SK-N-SH treated with all-trans-retinoic acid at 6 μM for 48 hours (cell line): Measurements from ENCODE around the gene ATL2.

Source experiments
- ATAC-seq: fragments of 200-7000 bp; cut with Tn5 transposase; 3 replicates; pipeline ENCODE4 v1.9.1; 2020; ENCODE audit warnings: mild to moderate bottlenecking, moderate library complexity
- ARNTL ChIP-seq: fragments of 450-650 bp; formaldehyde crosslinking; IDR thresholded peaks from 2 replicates; pipeline ENCODE4 v1.5.0; 2020; ENCODE audit warnings: low read depth, mild to moderate bottlenecking, moderate library complexity, borderline replicate concordance
- BACH2 ChIP-seq: fragments of 250-450 bp; sonication (Bioruptor Pico); IDR thresholded peaks from 2 replicates; pipeline ENCODE4 v1.9.0; 2021; ENCODE audit warnings: mild to moderate bottlenecking, borderline replicate concordance
- CSDC2 ChIP-seq: fragments of 250-450 bp; sonication (Bioruptor Pico); IDR thresholded peaks from 2 replicates; pipeline ENCODE4 v1.5.0; 2020; ENCODE audit warnings: mild to moderate bottlenecking, moderate library complexity
- ESRRG ChIP-seq: fragments of 250-450 bp; sonication (Bioruptor Pico); IDR thresholded peaks from 2 replicates; pipeline ENCODE4 v1.6.1; 2021; ENCODE audit warnings: mild to moderate bottlenecking
- GLIS3 ChIP-seq: fragments of 250-450 bp; sonication (Bioruptor Pico); IDR thresholded peaks from 2 replicates; pipeline ENCODE4 v1.5.0; 2020; ENCODE audit warnings: mild to moderate bottlenecking, moderate library complexity
- ISL1 ChIP-seq: fragments of 250-450 bp; sonication (Bioruptor Pico); IDR thresholded peaks from 2 replicates; pipeline ENCODE4 v2.1.2; 2022; ENCODE audit warnings: mild to moderate bottlenecking, moderate library complexity
- OSR1 ChIP-seq: fragments of 250-450 bp; sonication (Bioruptor Pico); IDR thresholded peaks from 2 replicates; pipeline ENCODE4 v1.8.0; 2022; ENCODE audit warnings: moderate library complexity, mild to moderate bottlenecking, inconsistent platforms
- PPARA ChIP-seq: fragments of 250-450 bp; sonication (Bioruptor Pico); IDR thresholded peaks from 2 replicates; pipeline ENCODE4 v1.5.0; 2020; ENCODE audit warnings: mild to moderate bottlenecking, borderline replicate concordance
- RARB ChIP-seq: fragments of 250-450 bp; sonication (Bioruptor Pico); IDR thresholded peaks from 2 replicates; pipeline ENCODE4 v1.8.0; 2021; ENCODE audit warnings: mild to moderate bottlenecking, moderate library complexity
- SNAI2 ChIP-seq: fragments of 250-450 bp; sonication (Bioruptor Pico); IDR thresholded peaks from 2 replicates; pipeline ENCODE4 v1.5.0; 2020; ENCODE audit warnings: mild to moderate bottlenecking, moderate library complexity
- TCF4 ChIP-seq: fragments of 250-450 bp; sonication (Bioruptor Pico); IDR thresholded peaks from 2 replicates; pipeline ENCODE4 v1.8.0; 2021; ENCODE audit warnings: mild to moderate bottlenecking, moderate library complexity, borderline replicate concordance
- TOX ChIP-seq: fragments of 250-450 bp; sonication (Bioruptor Pico); IDR thresholded peaks from 2 replicates; pipeline ENCODE4 v1.8.0; 2021; ENCODE audit warnings: mild to moderate bottlenecking, moderate library complexity, borderline replicate concordance
- ZC3H10 ChIP-seq: fragments of 250-450 bp; sonication (Bioruptor Pico); IDR thresholded peaks from 2 replicates; pipeline ENCODE4 v1.5.1; 2021; ENCODE audit warnings: mild to moderate bottlenecking, moderate library complexity
- ZFP3 ChIP-seq: fragments of 250-450 bp; sonication (Bioruptor Pico); IDR thresholded peaks from 2 replicates; pipeline ENCODE4 v1.5.0; 2020; ENCODE audit warnings: mild to moderate bottlenecking, moderate library complexity
- ZFP30 ChIP-seq: fragments of 450-650 bp; formaldehyde crosslinking; IDR thresholded peaks from 2 replicates; pipeline ENCODE4 v1.5.0; 2022; ENCODE audit warnings: mild to moderate bottlenecking, moderate library complexity
- ZNF565 ChIP-seq: fragments of 450-650 bp; formaldehyde crosslinking; conservative IDR thresholded peaks from 2 replicates; pipeline ENCODE4 v1.5.0; 2020; ENCODE audit warnings: low read depth, mild to moderate bottlenecking, moderate library complexity
- ZNF70 ChIP-seq: fragments of 450-650 bp; formaldehyde crosslinking; IDR thresholded peaks from 2 replicates; pipeline ENCODE4 v1.5.0; 2020; ENCODE audit warnings: mild to moderate bottlenecking, moderate library complexity
- TF ChIP-seq, protein P1 (sequence below): fragments of 250-450 bp; sonication (Bioruptor Pico); IDR thresholded peaks from 2 replicates; pipeline ENCODE4 v1.5.1; 2020; ENCODE audit warnings: low read depth, mild to moderate bottlenecking, moderate library complexity
- TF ChIP-seq, protein P2 (sequence below): fragments of 250-450 bp; sonication (Bioruptor Pico); IDR thresholded peaks from 2 replicates; pipeline ENCODE4 v1.5.1; 2021; ENCODE audit warnings: mild to moderate bottlenecking, moderate library complexity
- TF ChIP-seq, protein P3 (sequence below): fragments of 250-450 bp; sonication (Bioruptor Pico); IDR thresholded peaks from 2 replicates; pipeline ENCODE4 v1.8.0; 2020; ENCODE audit warnings: mild to moderate bottlenecking, moderate library complexity, borderline replicate concordance
- TF ChIP-seq, protein P4 (sequence below): fragments of 250-450 bp; sonication (Bioruptor Pico); IDR thresholded peaks from 2 replicates; pipeline ENCODE4 v1.5.0; 2020; ENCODE audit warnings: mild to moderate bottlenecking, moderate library complexity
- TF ChIP-seq, protein P5 (sequence below): fragments of 250-450 bp; sonication (Bioruptor Pico); IDR thresholded peaks from 2 replicates; pipeline ENCODE4 v1.8.0; 2021; ENCODE audit warnings: low read depth, mild to moderate bottlenecking, moderate library complexity, borderline replicate concordance

The ATL2 gene

GRCh38 chr2:38406597-38407110, 29.6 kb upstream of the ATL2 start (continued):
- no peak for TF ChIP-seq PPARA
- TF ChIP-seq, protein P1, sequence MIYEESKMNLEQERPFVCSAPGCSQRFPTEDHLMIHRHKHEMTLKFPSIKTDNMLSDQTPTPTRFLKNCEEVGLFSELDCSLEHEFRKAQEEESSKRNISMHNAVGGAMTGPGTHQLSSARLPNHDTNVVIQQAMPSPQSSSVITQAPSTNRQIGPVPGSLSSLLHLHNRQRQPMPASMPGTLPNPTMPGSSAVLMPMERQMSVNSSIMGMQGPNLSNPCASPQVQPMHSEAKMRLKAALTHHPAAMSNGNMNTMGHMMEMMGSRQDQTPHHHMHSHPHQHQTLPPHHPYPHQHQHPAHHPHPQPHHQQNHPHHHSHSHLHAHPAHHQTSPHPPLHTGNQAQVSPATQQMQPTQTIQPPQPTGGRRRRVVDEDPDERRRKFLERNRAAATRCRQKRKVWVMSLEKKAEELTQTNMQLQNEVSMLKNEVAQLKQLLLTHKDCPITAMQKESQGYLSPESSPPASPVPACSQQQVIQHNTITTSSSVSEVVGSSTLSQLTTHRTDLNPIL (CRISPR knock-in tag): no peak
- TF ChIP-seq OSR1 (CRISPR knock-in tag): no peak
- TF ChIP-seq ZC3H10 (CRISPR knock-in tag): no peak
- TF ChIP-seq, all 23 proteins: peak for 0

DNA sequence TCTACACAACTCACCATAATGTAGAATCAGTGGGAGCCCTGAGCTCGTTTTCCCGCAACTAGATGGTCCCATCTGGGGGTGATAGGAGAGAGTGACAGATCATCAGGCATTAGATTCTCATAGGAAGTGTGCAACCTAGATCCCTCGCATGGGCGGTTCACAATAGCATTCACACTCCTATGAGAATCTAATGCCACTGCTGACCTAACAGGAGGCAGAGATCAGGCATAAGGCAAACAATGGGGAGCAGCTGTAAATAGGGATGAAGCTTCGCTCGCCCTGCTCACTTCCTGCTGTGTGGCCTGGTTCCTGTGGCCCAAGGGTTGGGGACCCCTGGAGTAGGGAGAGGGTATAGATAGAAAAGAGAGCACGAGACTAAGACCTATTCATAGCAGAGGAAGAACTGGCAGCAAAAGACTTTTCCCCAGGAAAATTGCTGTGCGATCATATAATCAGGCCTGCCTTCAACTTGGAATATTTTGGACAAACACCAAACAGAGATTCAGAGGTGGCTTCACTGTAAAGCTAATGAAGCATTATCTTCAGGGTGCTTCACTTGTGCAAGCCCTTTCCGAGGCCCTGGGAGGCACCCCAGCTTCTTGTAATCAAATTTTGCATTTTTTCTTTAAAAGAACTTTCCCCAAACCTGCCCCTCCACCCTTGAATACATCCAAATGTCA, 29.0 kb upstream of the ATL2 start:
- no peak for TF ChIP-seq OSR1 (CRISPR knock-in tag)
- no peak for TF ChIP-seq ZFP3 (CRISPR knock-in tag)
- no peak for TF ChIP-seq PPARA
- TF ChIP-seq, protein P2, sequence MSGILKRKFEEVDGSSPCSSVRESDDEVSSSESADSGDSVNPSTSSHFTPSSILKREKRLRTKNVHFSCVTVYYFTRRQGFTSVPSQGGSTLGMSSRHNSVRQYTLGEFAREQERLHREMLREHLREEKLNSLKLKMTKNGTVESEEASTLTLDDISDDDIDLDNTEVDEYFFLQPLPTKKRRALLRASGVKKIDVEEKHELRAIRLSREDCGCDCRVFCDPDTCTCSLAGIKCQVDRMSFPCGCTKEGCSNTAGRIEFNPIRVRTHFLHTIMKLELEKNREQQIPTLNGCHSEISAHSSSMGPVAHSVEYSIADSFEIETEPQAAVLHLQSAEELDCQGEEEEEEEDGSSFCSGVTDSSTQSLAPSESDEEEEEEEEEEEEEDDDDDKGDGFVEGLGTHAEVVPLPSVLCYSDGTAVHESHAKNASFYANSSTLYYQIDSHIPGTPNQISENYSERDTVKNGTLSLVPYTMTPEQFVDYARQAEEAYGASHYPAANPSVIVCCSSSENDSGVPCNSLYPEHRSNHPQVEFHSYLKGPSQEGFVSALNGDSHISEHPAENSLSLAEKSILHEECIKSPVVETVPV (CRISPR knock-in tag): no peak
- no peak for TF ChIP-seq TCF4
- no peak for TF ChIP-seq ZC3H10 (CRISPR knock-in tag)
- TF ChIP-seq ESRRG (CRISPR knock-in tag): no peak
- TF ChIP-seq RARB: no peak
- TF ChIP-seq ZNF565 (CRISPR knock-in tag): no peak
- TF ChIP-seq ZNF70 (CRISPR knock-in tag): no peak
- no peak for TF ChIP-seq BACH2 (CRISPR knock-in tag)
- TF ChIP-seq ARNTL (CRISPR knock-in tag): no peak
- no peak for ATAC-seq

GRCh38 chr2:38400513-38400912, 23.4 kb upstream of the ATL2 start:
- TF ChIP-seq ISL1 (CRISPR knock-in tag) (no peak), TOX (no peak), ZNF565 (CRISPR knock-in tag) (no peak), ARNTL (CRISPR knock-in tag) (no peak)
- no peak for ATAC-seq

GRCh38 chr2:38398739-38399138, 21.7 kb upstream of the ATL2 start:
- TF ChIP-seq, protein P3, sequence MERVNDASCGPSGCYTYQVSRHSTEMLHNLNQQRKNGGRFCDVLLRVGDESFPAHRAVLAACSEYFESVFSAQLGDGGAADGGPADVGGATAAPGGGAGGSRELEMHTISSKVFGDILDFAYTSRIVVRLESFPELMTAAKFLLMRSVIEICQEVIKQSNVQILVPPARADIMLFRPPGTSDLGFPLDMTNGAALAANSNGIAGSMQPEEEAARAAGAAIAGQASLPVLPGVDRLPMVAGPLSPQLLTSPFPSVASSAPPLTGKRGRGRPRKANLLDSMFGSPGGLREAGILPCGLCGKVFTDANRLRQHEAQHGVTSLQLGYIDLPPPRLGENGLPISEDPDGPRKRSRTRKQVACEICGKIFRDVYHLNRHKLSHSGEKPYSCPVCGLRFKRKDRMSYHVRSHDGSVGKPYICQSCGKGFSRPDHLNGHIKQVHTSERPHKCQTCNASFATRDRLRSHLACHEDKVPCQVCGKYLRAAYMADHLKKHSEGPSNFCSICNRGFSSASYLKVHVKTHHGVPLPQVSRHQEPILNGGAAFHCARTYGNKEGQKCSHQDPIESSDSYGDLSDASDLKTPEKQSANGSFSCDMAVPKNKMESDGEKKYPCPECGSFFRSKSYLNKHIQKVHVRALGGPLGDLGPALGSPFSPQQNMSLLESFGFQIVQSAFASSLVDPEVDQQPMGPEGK (CRISPR knock-in tag): no peak
- TF ChIP-seq ZNF70 (CRISPR knock-in tag): no peak
- TF ChIP-seq PPARA: no peak
- TF ChIP-seq CSDC2 (CRISPR knock-in tag): no peak
- no peak for TF ChIP-seq ZFP30 (CRISPR knock-in tag)
- no peak for TF ChIP-seq TCF4
- no peak for TF ChIP-seq ZNF565 (CRISPR knock-in tag)
- TF ChIP-seq ZFP3 (CRISPR knock-in tag): no peak
- TF ChIP-seq SNAI2 (CRISPR knock-in tag): no peak
- no peak for TF ChIP-seq RARB
- TF ChIP-seq OSR1 (CRISPR knock-in tag): no peak
- TF ChIP-seq GLIS3 (CRISPR knock-in tag): no peak
- TF ChIP-seq ZC3H10 (CRISPR knock-in tag): no peak
- TF ChIP-seq, protein P2 (CRISPR knock-in tag): no peak
- no peak for TF ChIP-seq ARNTL (CRISPR knock-in tag)
- TF ChIP-seq, protein P4, sequence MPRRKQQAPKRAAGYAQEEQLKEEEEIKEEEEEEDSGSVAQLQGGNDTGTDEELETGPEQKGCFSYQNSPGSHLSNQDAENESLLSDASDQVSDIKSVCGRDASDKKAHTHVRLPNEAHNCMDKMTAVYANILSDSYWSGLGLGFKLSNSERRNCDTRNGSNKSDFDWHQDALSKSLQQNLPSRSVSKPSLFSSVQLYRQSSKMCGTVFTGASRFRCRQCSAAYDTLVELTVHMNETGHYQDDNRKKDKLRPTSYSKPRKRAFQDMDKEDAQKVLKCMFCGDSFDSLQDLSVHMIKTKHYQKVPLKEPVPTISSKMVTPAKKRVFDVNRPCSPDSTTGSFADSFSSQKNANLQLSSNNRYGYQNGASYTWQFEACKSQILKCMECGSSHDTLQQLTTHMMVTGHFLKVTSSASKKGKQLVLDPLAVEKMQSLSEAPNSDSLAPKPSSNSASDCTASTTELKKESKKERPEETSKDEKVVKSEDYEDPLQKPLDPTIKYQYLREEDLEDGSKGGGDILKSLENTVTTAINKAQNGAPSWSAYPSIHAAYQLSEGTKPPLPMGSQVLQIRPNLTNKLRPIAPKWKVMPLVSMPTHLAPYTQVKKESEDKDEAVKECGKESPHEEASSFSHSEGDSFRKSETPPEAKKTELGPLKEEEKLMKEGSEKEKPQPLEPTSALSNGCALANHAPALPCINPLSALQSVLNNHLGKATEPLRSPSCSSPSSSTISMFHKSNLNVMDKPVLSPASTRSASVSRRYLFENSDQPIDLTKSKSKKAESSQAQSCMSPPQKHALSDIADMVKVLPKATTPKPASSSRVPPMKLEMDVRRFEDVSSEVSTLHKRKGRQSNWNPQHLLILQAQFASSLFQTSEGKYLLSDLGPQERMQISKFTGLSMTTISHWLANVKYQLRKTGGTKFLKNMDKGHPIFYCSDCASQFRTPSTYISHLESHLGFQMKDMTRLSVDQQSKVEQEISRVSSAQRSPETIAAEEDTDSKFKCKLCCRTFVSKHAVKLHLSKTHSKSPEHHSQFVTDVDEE (CRISPR knock-in tag): no peak
- TF ChIP-seq, protein P5, sequence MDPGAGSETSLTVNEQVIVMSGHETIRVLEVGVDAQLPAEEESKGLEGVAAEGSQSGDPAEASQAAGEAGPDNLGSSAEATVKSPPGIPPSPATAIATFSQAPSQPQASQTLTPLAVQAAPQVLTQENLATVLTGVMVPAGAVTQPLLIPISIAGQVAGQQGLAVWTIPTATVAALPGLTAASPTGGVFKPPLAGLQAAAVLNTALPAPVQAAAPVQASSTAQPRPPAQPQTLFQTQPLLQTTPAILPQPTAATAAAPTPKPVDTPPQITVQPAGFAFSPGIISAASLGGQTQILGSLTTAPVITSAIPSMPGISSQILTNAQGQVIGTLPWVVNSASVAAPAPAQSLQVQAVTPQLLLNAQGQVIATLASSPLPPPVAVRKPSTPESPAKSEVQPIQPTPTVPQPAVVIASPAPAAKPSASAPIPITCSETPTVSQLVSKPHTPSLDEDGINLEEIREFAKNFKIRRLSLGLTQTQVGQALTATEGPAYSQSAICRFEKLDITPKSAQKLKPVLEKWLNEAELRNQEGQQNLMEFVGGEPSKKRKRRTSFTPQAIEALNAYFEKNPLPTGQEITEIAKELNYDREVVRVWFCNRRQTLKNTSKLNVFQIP: no peak
- TF ChIP-seq BACH2 (CRISPR knock-in tag): no peak
- ATAC-seq: no peak
